K562 (cell line): ENCODE measurements around the gene ORC2. TPM values are rescaled to one million over a fixed set of nuclear protein-coding genes. Genes with fewer than 3 reads are reported as not detected.

Experiments used
- ATF7 ChIP-seq: fragments of 450-650 bp; IDR thresholded peaks from 2 replicates; pipeline ENCODE4 v1.7.1; 2014; ENCODE audit warnings: mild to moderate bottlenecking, moderate library complexity
- CBX1 ChIP-seq: sonication (generic); IDR thresholded peaks from 2 replicates; pipeline ENCODE4 v1.6.1; 2016; ENCODE audit warnings: antibody characterized with exemption, low read depth, mild to moderate bottlenecking
- DPF2 ChIP-seq: fragments of 450-650 bp; IDR thresholded peaks from 2 replicates; pipeline ENCODE4 v1.6.1; 2016
- FOXM1 ChIP-seq, 2 experiments: fragments of 450-650 bp in 1 of 2; sonication (generic) in 1 of 2; formaldehyde crosslinking in 1 of 2; IDR thresholded peaks; 2 replicates each; pipeline versions ENCODE4 v1.6.1 to v1.9.0; 2017 to 2022; ENCODE audit warnings: low read depth in 2 of 2, mild to moderate bottlenecking in 2 of 2, missing genetic modification reagents in 1 of 2, moderate library complexity in 1 of 2
- HBP1 ChIP-seq: fragments of 450-650 bp; formaldehyde crosslinking; IDR thresholded peaks from 2 replicates; pipeline ENCODE4 v1.4.0; 2022; ENCODE audit warnings: missing genetic modification characterization
- HOXB6 ChIP-seq: fragments of 250-450 bp; sonication (Bioruptor Pico); IDR thresholded peaks from 2 replicates; pipeline ENCODE4 v1.5.1; 2022; ENCODE audit warnings: mild to moderate bottlenecking, borderline replicate concordance
- MCM3 ChIP-seq: fragments of 450-650 bp; IDR thresholded peaks from 2 replicates; pipeline ENCODE4 v1.6.1; 2016
- NCOA4 ChIP-seq: fragments of 450-650 bp; IDR thresholded peaks from 2 replicates; pipeline ENCODE4 v1.6.1; 2018; ENCODE audit warnings: mild to moderate bottlenecking; ENCODE audit not compliant: partially characterized antibody
- NELFE ChIP-seq: IDR thresholded peaks from 2 replicates; pipeline ENCODE4 v1.6.1; 2011; ENCODE audit warnings: mild to moderate bottlenecking; ENCODE audit not compliant: insufficient read depth, insufficient read length
- NFE2 ChIP-seq: IDR thresholded peaks from 2 replicates; pipeline ENCODE4 v1.6.1; 2014; ENCODE audit warnings: antibody characterized with exemption, low read depth
- SFPQ ChIP-seq: fragments of 200-400 bp; formaldehyde crosslinking; IDR thresholded peaks from 2 replicates; pipeline ENCODE4 v1.6.1; 2017; ENCODE audit warnings: mild to moderate bottlenecking, low read depth, low read length, moderate library complexity
- SIN3A ChIP-seq, 2 experiments: fragments of 150-350 bp in 1 of 2; IDR thresholded peaks; 2 replicates each; pipeline ENCODE4 v1.6.1; 2011 to 2016; ENCODE audit warnings: borderline replicate concordance in 2 of 2, low read depth in 2 of 2, low read length in 2 of 2, mild to moderate bottlenecking in 2 of 2, moderate library complexity in 2 of 2; ENCODE audit not compliant: control insufficient read depth in 1 of 2
- SMARCA5 ChIP-seq: fragments of 450-650 bp; IDR thresholded peaks from 2 replicates; pipeline ENCODE4 v1.6.1; 2016
- STAG1 ChIP-seq: sonication (generic); formaldehyde crosslinking; IDR thresholded peaks from 2 replicates; pipeline ENCODE4 v1.5.0; 2020; ENCODE audit warnings: missing genetic modification reagents, borderline replicate concordance
- THRA ChIP-seq: fragments of 450-650 bp; IDR thresholded peaks from 2 replicates; pipeline ENCODE4 v1.6.1; 2017; ENCODE audit warnings: mild to moderate bottlenecking, moderate library complexity
- ZBTB12 ChIP-seq: fragments of 250-450 bp; sonication (Bioruptor Pico); IDR thresholded peaks from 2 replicates; pipeline ENCODE4 v1.4.0; 2020
- ZC3H11A ChIP-seq: IDR thresholded peaks from 2 replicates; pipeline ENCODE4 v1.6.1; 2012; ENCODE audit warnings: low read depth, low read length, improper control_type of control experiment
- ZNF232 ChIP-seq: sonication (generic); formaldehyde crosslinking; IDR thresholded peaks from 2 replicates; pipeline ENCODE4 v1.8.0; 2022; ENCODE audit warnings: mild to moderate bottlenecking, missing genetic modification reagents
- polyA plus RNA-seq, 8 experiments: library from polyadenylated mRNA; depleted of rRNA in 4 of 8; stranded (reverse) in 5 of 8; unstranded in 3 of 8; fragments of >200 nt; fragmentation: Nextera tagmentation in 2 of 8; fragmentation: Illumina TruSeq in 1 of 8; extraction: Ambion mirVana in 2 of 8; extraction: Trizol in 1 of 8; gene quantifications; 2 replicates each; pipeline versions ENCODE4 v1.2.1 to v1.2.3, GENCODE V29; 2011 to 2014; ENCODE audit warnings: inconsistent platforms in 1 of 8, missing spikeins in 1 of 8
- total RNA-seq, 7 experiments: library from RNA; depleted of rRNA in 6 of 7; stranded (reverse); fragments of >200 nt in 6 of 7; fragmentation: Illumina TruSeq in 2 of 7; extraction: Trizol in 2 of 7; gene quantifications; 2 replicates each; pipeline versions ENCODE4 v1.2.1 to v1.2.3, GENCODE V29; 2011 to 2021; ENCODE audit warnings: low replicate concordance in 1 of 7
- TF ChIP-seq, protein P1 (sequence below): fragments of 250-450 bp; sonication (Bioruptor Pico); IDR thresholded peaks from 2 replicates; pipeline ENCODE4 v1.6.1; 2021; ENCODE audit warnings: mild to moderate bottlenecking

The ORC2 gene
- total and polyA plus RNA-seq, 9 of the 15 experiments (the other 6 are each of a cell fraction or from before 2014, with no cell fraction given): 5.6 to 41.1 (median 19.0) TPM

- TF ChIP-seq NFE2 (no peak), ZC3H11A (no peak), NELFE (no peak), SMARCA5 (no peak), THRA (no peak), ATF7 (peak; percentile 80), SIN3A (IDR thresholded peaks at IDR 0.05; ENCODE audit: borderline replicate concordance in 2 of 2, control insufficient read depth in 1 of 2, low read depth in 2 of 2, low read length in 2 of 2) (peak in 1 of 2 experiments; percentile 64; a peak in 2 of 4 replicates), SFPQ (no peak), HOXB6 (CRISPR knock-in tag) (no peak), HBP1 (CRISPR knock-in tag) (no peak), FOXM1 (IDR thresholded peaks at IDR 0.05; ENCODE audit: low read depth) (peak; percentile 58), FOXM1 (CRISPR knock-in tag; IDR thresholded peaks at IDR 0.05; ENCODE audit: low read depth) (no peak), CBX1 (no peak), NCOA4 (no peak), STAG1 (CRISPR knock-in tag) (no peak), ZNF232 (CRISPR knock-in tag) (no peak), DPF2 (peak; percentile 70), MCM3 (no peak), ZBTB12 (CRISPR knock-in tag) (peak; percentile 90)
- TF ChIP-seq, protein P1, sequence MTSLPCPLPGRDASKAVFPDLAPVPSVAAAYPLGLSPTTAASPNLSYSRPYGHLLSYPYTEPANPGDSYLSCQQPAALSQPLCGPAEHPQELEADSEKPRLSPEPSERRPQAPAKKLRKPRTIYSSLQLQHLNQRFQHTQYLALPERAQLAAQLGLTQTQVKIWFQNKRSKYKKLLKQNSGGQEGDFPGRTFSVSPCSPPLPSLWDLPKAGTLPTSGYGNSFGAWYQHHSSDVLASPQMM (CRISPR knock-in tag): no peak
Observed at GRCh38 chr2:200888704-200889625, 74.5 kb downstream of the ORC2 start, which contains the start of the genes NIF3L1 and PPIL3 (continued).
